ES-I3 (cell line): ENCODE results near the gene SF3A1.
"Not testable (repeated sequence)": the region's sequence is repeated elsewhere in the genome, so short reads cannot be mapped to it uniquely, and the experiment has no call there.

ENCODE experiments used
- H3K36me3 ChIP-seq: 2 replicates; pipeline ENCODE4 v1.6.1; 2013; ENCODE audit warnings: mild to moderate bottlenecking, low read length, control low read depth, moderate library complexity; ENCODE audit not compliant: insufficient read depth
- H3K4me1 ChIP-seq: 2 replicates; pipeline ENCODE4 v1.6.1; 2013; ENCODE audit warnings: mild to moderate bottlenecking, control low read depth, low read length; ENCODE audit not compliant: insufficient read depth
- H3K9ac ChIP-seq: 2 replicates; pipeline ENCODE4 v1.6.1; 2013; ENCODE audit warnings: low read depth, mild to moderate bottlenecking, low read length, moderate library complexity
- H3K9me3 ChIP-seq: 2 replicates; pipeline ENCODE4 v1.6.1; 2013; ENCODE audit warnings: mild to moderate bottlenecking, low read length, moderate library complexity; ENCODE audit not compliant: control insufficient read depth, insufficient read depth

Gene SF3A1

DNA sequence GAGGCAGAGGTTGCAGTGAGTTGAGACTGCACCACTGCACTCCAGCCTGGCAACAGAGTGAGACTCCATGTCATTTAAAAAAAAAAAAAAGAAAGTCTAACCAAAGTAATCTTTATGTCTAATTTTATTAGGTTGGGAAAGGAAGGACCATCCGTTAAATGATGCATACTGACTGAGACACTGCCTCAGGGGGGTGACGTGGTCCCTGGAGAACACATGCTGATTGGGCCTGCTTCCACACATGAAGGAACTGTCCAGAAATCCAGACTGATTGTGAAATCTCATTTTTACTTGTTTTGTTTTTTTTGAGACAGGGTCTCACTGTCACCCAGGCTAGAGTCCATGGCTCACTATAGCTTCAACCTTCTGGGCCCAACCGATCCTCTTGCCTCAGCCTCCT is 5.5 kb downstream of the SF3A1 start:
- H3K9ac ChIP-seq: no peak overlapping the region
- peaks cover 6% of the 10 kb centered on the region; the same call in 1 of the 2 replicates for H3K4me1 ChIP-seq
- no peaks in the 10 kb centered on the region for H3K9me3 ChIP-seq
- H3K36me3 ChIP-seq: peaks cover 16% of the 10 kb centered on the region

DNA sequence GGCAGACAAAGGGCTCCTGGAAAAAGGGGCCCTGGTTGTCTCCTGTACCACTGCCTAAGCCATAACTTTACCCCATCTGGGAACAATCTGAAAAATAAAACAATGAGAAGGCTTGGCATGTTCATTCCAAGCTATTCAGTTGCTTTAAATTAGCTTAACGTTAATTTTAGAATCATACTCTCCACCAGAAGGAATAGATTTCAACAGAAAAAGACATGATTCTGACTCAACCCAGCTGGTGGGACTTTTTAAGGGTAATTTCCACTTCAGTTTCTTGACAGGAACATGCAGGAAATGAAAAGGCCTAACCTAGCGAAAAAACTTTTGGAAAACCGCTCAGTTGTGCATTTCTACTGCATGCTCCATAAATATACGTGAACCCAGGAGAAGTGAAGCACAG is 7.9 kb downstream of the SF3A1 start:
- H3K9ac ChIP-seq: no peak overlapping the region
- peaks cover 40% of the 10 kb centered on the region for H3K36me3 ChIP-seq
- H3K4me1 ChIP-seq: no peaks in the 10 kb centered on the region
- no peaks in the 10 kb centered on the region for H3K9me3 ChIP-seq

DNA sequence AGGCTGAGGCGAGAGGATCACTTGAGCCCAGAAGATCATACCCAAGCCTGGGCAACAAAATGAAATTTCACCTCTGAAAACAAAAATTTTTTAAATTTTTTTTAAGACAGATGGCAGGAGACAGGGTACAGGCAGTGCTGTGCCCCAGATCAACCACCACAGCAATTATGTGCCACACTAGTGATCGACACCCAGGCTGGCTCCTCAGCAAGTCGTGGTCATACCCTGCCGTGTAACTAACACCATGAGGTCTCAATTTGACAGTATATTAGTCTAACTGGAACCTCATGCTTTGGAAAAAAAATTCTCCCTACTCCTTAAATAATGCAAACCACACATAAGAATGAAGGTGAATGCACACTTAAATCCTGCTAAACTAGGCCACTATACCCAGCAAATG is 8.3 kb downstream of the SF3A1 start:
- Histone ChIP-seq H3K36me3 (peaks cover 44% of the 10 kb centered on the region), H3K9me3 (no peaks in the 10 kb centered on the region), H3K9ac (no peak overlapping the region), H3K4me1 (no peaks in the 10 kb centered on the region)

DNA sequence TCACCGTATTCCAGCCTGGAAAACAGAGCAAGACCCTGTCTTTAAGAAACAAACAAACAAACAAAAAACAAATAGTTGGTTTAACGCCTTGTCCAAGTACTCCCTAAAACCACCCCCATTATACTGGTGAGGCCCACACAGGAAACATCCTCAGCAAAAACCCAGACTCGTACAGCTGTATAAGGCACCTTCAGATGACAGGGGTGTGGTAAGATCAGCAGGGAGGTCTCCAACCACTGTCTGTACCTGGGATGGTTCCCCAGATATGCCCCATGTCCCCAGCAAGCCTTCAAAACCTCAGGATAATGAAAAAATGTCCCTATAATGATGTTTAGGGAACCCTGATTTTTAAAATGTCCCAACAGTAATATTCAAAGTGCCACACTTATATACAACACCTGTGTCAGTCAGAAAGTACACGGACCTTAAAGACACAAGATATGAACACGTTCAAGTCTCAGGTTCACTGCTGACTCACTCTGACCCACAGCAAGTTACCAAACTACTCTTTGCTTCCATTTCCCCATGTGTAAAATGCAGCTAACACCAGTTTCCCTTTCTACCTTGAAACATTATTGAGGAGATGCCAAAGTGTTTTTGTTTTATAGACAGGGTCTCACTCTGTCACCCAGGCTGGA is 9.3 kb downstream of the SF3A1 start:
- Histone ChIP-seq H3K36me3 (peaks cover 45% of the 10 kb centered on the region), H3K9me3 (no peaks in the 10 kb centered on the region), H3K9ac (no peak overlapping the region), H3K4me1 (no peaks in the 10 kb centered on the region)

DNA sequence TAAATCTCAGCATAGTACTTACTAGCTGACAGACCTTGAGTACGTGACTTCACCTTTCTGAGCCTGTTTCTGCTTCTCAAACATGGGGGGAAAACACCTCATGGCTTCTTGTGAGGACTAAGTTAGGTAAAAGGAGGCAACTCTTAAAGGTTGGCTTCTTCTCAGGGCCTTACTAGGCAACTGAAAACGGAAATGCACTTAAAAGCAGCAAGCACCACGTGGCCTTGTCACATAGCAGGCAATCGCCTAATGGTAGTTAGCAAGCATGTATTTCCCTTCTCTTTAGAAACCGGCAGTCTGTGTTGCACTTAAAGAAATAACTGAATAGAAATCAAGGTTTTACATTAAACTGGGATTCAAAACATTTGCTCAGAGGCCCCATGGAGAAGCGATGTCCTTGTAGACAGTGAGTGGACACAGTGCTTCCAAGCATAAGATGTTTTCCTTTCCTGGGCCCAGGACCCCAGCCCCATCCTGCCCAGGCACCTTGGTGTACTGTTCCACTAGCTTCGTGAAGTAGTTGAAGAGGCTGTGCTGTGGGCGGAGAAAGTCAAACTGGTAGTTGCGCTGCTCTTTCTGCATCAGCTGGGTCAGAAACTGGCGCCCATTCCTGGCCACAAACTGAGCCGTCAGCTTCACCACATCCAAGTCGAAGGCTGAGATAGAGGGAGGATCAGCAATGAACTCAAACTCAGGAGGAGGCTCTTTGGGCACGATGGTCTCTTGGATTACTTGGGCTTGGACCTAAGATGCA is 12.1 kb downstream of the SF3A1 start:
- Histone ChIP-seq H3K9me3 (no peaks in the 10 kb centered on the region), H3K9ac (no peak overlapping the region), H3K36me3 (peaks cover 50% of the 10 kb centered on the region), H3K4me1 (no peaks in the 10 kb centered on the region)

DNA sequence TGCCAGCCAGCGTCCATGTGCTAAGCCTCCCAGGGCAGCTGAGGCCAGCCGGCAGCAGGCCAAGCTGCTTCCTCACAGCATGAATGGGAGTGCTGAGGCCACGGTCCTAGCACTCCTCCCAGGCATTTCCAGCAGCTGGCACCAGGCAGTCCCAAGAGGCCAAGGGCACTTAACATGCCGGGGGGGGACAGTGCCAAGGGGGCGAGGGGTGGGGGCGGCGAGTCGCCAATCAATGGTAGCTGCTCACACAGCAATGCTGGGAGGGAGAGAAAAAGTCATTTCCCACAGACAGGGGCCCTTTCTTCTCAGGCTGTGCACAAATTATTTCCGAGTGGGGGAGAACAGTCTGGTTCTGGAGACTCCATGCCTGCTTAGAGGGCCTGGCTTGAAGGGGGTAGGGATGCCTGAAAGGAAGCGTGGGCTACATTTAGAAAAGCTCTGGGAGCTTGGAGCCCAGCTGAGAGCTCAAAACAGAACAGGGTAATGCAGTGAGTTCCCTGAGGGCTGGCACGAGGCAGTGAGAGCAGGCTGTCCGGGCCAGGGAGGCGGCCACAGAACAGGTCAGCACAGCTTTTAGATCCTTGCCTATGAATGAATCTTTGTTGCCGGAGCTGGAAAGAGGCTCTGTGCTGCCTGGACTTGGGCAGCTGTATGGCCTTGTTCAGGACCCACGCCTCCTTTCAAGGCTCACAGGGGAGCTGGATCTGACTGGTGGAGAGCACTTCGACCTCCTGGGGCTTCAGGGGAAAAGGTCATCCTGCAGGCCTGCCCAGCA is 15.6 kb downstream of the SF3A1 start:
- peaks cover 44% of the 10 kb centered on the region for H3K36me3 ChIP-seq
- H3K9ac ChIP-seq: no peak overlapping the region
- no peaks in the 10 kb centered on the region for H3K9me3 ChIP-seq
- H3K4me1 ChIP-seq: no peaks in the 10 kb centered on the region

DNA sequence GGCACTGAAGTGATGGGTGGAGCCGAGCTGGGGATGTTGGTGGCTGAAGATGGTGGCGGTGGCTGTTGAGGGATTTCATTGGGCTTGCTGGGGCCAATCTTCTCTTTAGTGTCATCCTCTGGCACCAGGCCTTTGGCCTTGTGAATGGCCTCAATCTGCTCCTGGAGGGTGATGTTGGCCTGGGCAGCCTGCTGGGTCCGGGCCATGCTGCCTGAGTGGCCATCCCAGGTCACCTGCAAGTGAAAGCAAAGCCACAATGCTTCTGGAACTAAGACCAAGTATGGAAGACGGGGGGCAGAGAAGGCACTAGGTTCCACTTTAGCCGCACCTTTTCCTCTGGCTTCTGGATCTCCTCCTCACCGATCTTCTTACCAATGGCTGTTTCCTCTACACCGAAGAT is 17.9 kb downstream of the SF3A1 start:
- no peak overlapping the region for H3K9ac ChIP-seq
- H3K4me1 ChIP-seq: no peaks in the 10 kb centered on the region
- H3K36me3 ChIP-seq: peaks cover 31% of the 10 kb centered on the region
- no peaks in the 10 kb centered on the region for H3K9me3 ChIP-seq

DNA sequence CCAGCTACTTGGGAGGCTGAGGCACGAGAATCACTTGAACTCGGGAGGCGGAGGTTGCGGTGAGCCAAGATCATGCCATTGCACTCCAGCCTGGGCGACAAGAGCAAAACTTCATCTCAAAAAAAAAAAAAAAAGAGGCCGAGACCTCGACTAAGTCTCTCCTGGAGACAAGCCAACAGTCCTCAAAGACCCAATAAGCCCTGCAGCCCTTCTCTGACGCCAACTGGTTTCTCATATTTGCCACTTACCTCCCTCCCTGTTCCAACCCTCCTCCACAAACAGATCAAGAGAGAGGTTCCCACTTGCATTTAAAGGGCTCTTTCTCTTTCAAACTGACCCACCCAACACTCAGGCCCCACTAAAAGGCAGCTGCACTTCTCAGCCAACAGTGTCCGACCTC is 18.4 kb downstream of the SF3A1 start:
- H3K36me3 ChIP-seq: peaks cover 31% of the 10 kb centered on the region

DNA sequence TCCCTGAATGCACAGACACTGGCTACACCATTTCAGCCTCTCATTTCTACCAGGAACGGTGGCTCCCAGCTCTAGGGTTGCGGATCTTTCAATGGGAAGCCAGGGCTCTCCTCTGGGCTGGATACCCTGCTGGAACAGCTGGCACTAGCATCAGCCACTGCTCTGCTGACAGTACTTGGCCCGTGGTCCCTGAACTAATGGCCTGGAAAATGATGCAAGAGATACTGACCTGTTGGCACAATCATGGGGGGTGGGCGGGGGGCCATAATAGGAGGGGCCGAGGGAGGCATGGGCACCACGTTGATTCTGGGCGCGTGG is 19.3 kb downstream of the SF3A1 start:
- Histone ChIP-seq H3K9ac (no peak overlapping the region), H3K36me3 (peaks cover 32% of the 10 kb centered on the region), H3K4me1 (no peaks in the 10 kb centered on the region), H3K9me3 (no peaks in the 10 kb centered on the region)

More for the DNA sequence above, 18.4 kb downstream of the SF3A1 start:
- H3K4me1 ChIP-seq, H3K9me3 ChIP-seq, H3K9ac ChIP-seq: not testable (repeated sequence)

DNA sequence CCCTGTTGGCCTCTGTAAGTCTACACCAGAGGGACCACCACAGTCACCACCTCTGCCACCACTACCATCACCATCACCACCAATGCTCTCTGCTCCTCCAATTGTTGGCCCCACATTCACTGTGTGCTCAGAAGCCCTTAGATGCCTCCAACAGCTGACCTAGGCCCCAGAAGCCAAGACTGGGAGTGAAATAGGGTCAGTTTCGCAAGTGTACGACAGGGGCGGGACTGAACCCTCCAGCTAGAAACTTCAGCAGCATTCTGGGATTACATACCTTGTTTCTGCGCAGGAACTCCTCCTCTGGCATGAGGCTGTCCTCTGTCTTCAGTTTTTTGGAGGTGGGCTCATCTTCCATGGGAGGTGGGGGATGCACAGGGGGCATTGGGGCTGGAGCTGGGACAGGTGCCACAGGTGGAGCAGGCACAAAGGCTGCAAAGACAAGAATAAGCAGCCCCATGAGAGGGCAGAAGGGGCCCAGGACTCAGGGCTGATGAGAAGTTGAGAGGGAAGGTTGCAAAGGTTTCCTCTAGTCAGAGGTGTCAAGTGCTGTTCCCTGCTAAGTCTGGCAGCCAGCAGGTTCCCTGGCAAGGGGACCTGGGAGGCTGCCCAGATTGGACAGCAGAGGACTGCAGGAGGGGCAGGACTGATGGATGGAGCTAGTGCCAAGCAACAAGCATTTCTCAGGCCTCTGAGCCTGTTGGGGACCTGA is 19.8 kb downstream of the SF3A1 start:
- H3K4me1 ChIP-seq: no peaks in the 10 kb centered on the region
- peaks cover 29% of the 10 kb centered on the region for H3K36me3 ChIP-seq
- no peak overlapping the region for H3K9ac ChIP-seq
- H3K9me3 ChIP-seq: no peaks in the 10 kb centered on the region

DNA sequence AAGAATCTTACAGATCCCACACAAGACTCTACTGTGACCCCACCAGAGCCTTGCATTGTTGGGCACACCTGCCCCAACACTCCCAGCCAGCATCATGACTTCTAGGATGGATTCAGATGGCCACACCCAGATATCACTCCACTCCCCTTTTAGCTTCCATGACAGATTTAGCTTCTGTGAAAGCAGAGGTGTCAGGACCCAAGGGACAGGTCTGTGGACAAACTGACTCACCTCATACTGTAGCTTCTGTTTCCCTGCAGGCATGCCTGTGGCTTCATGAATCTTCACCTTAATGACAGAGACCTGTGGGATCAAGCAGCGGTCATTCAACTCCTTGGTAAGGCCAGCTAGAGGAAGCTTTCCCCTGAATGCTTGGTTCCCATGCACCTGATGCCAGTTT is 21.5 kb downstream of the SF3A1 start:
- H3K9ac ChIP-seq: no peak overlapping the region
- H3K9me3 ChIP-seq: no peaks in the 10 kb centered on the region
- H3K36me3 ChIP-seq: peaks cover 28% of the 10 kb centered on the region
- H3K4me1 ChIP-seq: no peaks in the 10 kb centered on the region

DNA sequence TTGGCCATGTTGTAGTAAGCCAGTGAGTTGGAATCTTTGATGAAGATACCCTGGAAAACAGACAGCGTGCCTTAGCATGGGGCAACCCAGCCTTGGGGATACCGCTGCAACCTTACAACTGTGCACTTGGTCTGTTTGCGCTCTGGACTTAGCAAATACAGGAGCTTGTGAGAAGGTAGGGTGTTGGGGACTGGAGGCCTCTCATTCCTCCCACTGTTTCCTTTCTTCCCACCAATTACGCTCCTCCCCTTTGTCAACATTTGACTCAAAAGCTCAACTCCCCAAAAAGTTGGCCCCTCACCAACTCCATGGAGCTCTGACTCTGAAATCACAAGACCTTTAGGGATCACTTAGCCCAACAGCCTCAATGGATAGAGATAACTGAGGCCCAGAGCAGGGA is 22.0 kb downstream of the SF3A1 start:
- H3K9me3 ChIP-seq: no peaks in the 10 kb centered on the region
- no peaks in the 10 kb centered on the region for H3K4me1 ChIP-seq
- peaks cover 24% of the 10 kb centered on the region for H3K36me3 ChIP-seq
- no peak overlapping the region for H3K9ac ChIP-seq

DNA sequence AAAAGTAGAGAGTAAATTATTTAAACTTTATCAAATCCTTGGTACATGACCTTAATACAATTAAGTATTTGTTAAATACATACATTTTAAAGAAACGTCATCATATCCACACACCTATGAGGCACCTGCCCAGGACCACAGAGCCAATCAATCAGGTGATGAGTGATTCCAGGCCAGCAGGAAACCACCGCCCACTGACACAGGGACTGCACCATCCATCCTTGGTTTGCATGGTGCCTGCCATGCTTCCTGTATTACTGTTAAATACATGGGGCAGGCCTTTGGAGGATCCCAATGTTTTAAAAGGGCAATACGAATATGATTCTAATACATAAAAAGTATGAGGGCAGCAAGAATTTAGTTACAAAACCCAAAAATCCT is 23.0 kb downstream of the SF3A1 start:
- peaks cover 23% of the 10 kb centered on the region for H3K36me3 ChIP-seq
- no peaks in the 10 kb centered on the region for H3K9me3 ChIP-seq
- H3K4me1 ChIP-seq: no peaks in the 10 kb centered on the region
- no peak overlapping the region for H3K9ac ChIP-seq

DNA sequence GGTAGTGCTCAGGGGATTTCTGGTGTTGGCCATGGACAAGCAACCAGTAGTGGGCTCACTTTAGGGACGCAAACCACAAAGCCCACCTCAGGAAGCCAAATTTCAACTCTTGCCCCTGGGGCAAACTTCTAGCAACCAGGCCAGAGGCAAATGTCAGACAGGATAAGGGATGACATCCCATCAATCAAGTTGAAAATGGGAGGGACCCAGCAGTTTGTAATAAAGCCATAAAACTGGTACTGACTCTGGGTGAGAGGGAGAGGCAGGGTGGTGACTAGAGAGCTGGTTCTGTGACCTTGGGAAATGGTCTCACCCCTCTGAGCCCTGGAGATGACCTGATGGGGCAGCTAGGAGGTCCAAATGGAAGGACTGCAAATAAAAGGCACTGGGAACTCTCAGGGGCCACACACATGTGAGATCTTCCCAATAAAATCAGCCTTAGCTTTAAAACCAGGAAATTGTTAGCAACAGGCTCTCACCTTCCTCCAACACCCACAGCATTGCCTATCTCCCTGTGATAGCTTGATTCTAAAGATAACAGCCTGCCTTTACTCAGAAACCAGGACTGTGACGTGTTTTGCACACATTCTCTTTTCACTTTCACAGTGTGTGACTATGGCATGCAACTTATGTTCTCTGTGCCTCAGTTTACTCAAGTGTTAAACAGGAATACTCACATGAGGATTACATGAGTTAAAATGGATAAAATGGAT is 23.5 kb downstream of the SF3A1 start:
- Histone ChIP-seq H3K4me1 (peaks cover under 1% of the 10 kb centered on the region; the same call in 1 of the 2 replicates), H3K9me3 (no peaks in the 10 kb centered on the region), H3K36me3 (peaks cover 23% of the 10 kb centered on the region), H3K9ac (no peak overlapping the region)
